Fibroblast of lung (primary cell): ENCODE measurements around the gene SMCHD1. TPM values are rescaled to one million over a fixed set of nuclear protein-coding genes. Genes with fewer than 3 reads are reported as not detected.

Experiments used
- DNase-seq, 2 donors: peaks; one replicate each; pipeline versions ENCODE4 v3.0.0 to v3.0.0-alpha.2; 2010; ENCODE audit warnings: low read depth in 2 of 2
- H2AFZ ChIP-seq: 2 replicates; pipeline ENCODE4 v1.5.1; 2012; ENCODE audit warnings: low read length, control low read depth, inconsistent platforms
- H3K27ac ChIP-seq: 2 replicates; pipeline ENCODE4 v1.5.1; 2011; ENCODE audit warnings: low read length, control low read depth; ENCODE audit not compliant: insufficient read depth
- H3K27me3 ChIP-seq: 2 replicates; pipeline ENCODE4 v1.5.1; 2011; ENCODE audit warnings: mild to moderate bottlenecking, low read length; ENCODE audit not compliant: control insufficient read depth, insufficient read depth
- H3K36me3 ChIP-seq: 2 replicates; pipeline ENCODE4 v1.5.1; 2011; ENCODE audit warnings: low read length; ENCODE audit not compliant: control insufficient read depth, insufficient read depth
- H3K4me1 ChIP-seq: 2 replicates; pipeline ENCODE4 v1.5.1; 2011; ENCODE audit warnings: low read length; ENCODE audit not compliant: control insufficient read depth, insufficient read depth; ENCODE audit errors: extremely low read depth
- H3K4me2 ChIP-seq: 2 replicates; pipeline ENCODE4 v1.5.1; 2011; ENCODE audit warnings: low read length, control low read depth; ENCODE audit not compliant: insufficient read depth; ENCODE audit errors: extremely low read depth
- H3K4me3 ChIP-seq, 4 experiments: fragments of 200-600 bp in 1 of 4; sonication (generic) in 1 of 4; replicated peaks in 1 of 4; 2 replicates each; pipeline ENCODE4 v1.5.1; 2011 to 2016; ENCODE audit warnings: low read length in 4 of 4, low read depth in 3 of 4, mild to moderate bottlenecking in 3 of 4, control low read depth in 2 of 4, inconsistent platforms in 1 of 4, mixed read lengths in 1 of 4; ENCODE audit not compliant: insufficient read depth in 1 of 4; ENCODE audit errors: control extremely low read depth in 1 of 4
- H3K79me2 ChIP-seq: 2 replicates; pipeline ENCODE4 v1.5.1; 2012; ENCODE audit warnings: mild to moderate bottlenecking, low read length, inconsistent platforms; ENCODE audit not compliant: control insufficient read depth, insufficient read depth
- H3K9ac ChIP-seq: 2 replicates; pipeline ENCODE4 v1.5.1; 2011; ENCODE audit warnings: mild to moderate bottlenecking, low read length, control low read depth; ENCODE audit not compliant: insufficient read depth
- H3K9me3 ChIP-seq: 2 replicates; pipeline ENCODE4 v1.5.1; 2012; ENCODE audit warnings: low read depth, low read length; ENCODE audit not compliant: control insufficient read depth, insufficient read depth
- H4K20me1 ChIP-seq: 2 replicates; pipeline ENCODE4 v1.5.1; 2011; ENCODE audit warnings: low read length; ENCODE audit not compliant: control insufficient read depth, insufficient read depth; ENCODE audit errors: extremely low read depth
- CTCF ChIP-seq, 2 donors: IDR thresholded peaks in 1 of 2; conservative IDR thresholded peaks in 1 of 2; 1 replicate in 1 of 2; 2 replicates in 1 of 2; pipeline ENCODE4 v1.5.1; 2011 to 2012; ENCODE audit warnings: low read length in 2 of 2, control low read depth in 1 of 2, inconsistent platforms in 1 of 2, low read depth in 1 of 2, mild to moderate bottlenecking in 1 of 2
- EZH2 ChIP-seq: IDR thresholded peaks from 2 replicates; pipeline ENCODE4 v1.5.1; 2012; ENCODE audit warnings: low read length, control low read depth, mild to moderate bottlenecking; ENCODE audit errors: missing control alignments
- polyA plus RNA-seq, 2 donors: library from polyadenylated mRNA; depleted of rRNA in 1 of 2; stranded (reverse) in 1 of 2; unstranded in 1 of 2; fragments of >200 nt; gene quantifications; 2 replicates each; pipeline ENCODE4 v1.2.1, GENCODE V29; 2011 to 2012; ENCODE audit warnings: missing spikeins in 1 of 2
- total RNA-seq: library from RNA; depleted of rRNA; stranded (reverse); fragments of >200 nt; gene quantifications from 2 replicates; pipeline ENCODE4 v1.2.1, GENCODE V29; 2014

The SMCHD1 gene
- total and polyA plus RNA-seq, 2 donors (not counting 1 experiment from before 2014, with no cell fraction given), result 19.6 to 96.1 TPM

- peaks cover 15% of the 10 kb centered on the region for H3K79me2 ChIP-seq
These were observed 61.9 kb downstream of the SMCHD1 start for GRCh38 chr18:2717407-2717806.

GRCh38 chr18:2719040-2719439, 63.5 kb downstream of the SMCHD1 start:
- no peak for DNase-seq
- Histone ChIP-seq H4K20me1 (no peaks in the 10 kb centered on the region), H3K9ac (no peak overlapping the region), H3K27me3 (no peaks in the 10 kb centered on the region), H3K4me2 (no peak overlapping the region), H3K36me3 (peaks cover 7% of the 10 kb centered on the region), H3K27ac (no peak overlapping the region), H3K9me3 (no peaks in the 10 kb centered on the region), H3K4me1 (no peaks in the 10 kb centered on the region), H3K79me2 (peaks cover 14% of the 10 kb centered on the region), H3K4me3 (no peak overlapping the region), H2AFZ (no peak overlapping the region)
- TF ChIP-seq EZH2 (no peak), CTCF (conservative IDR thresholded peaks at IDR 0.05 in 1 of 2, IDR thresholded peaks at IDR 0.05 in 1 of 2; ENCODE audit: low read depth in 1 of 2, low read length in 2 of 2) (no peak)

More at GRCh38 chr18:2717407-2717806, 61.9 kb downstream of the SMCHD1 start:
- Histone ChIP-seq H2AFZ (no peak overlapping the region), H4K20me1 (no peaks in the 10 kb centered on the region), H3K4me1 (no peaks in the 10 kb centered on the region), H3K9ac (no peak overlapping the region), H3K36me3 (peaks cover 6% of the 10 kb centered on the region), H3K4me2 (no peak overlapping the region), H3K4me3 (no peak overlapping the region), H3K9me3 (no peaks in the 10 kb centered on the region), H3K27me3 (no peaks in the 10 kb centered on the region), H3K27ac (no peak overlapping the region)
- no peak for DNase-seq
- TF ChIP-seq CTCF (conservative IDR thresholded peaks at IDR 0.05 in 1 of 2, IDR thresholded peaks at IDR 0.05 in 1 of 2; ENCODE audit: low read depth in 1 of 2, low read length in 2 of 2) (no peak), EZH2 (no peak)

- H3K79me2 ChIP-seq, result no peaks in the 10 kb centered on the region
- no peak overlapping the region for H3K4me2 ChIP-seq
- H3K27ac ChIP-seq, result no peak overlapping the region
- no peaks in the 10 kb centered on the region for H3K9me3 ChIP-seq
- H4K20me1 ChIP-seq, result no peaks in the 10 kb centered on the region
- no peak for DNase-seq
- no peaks in the 10 kb centered on the region for H3K4me1 ChIP-seq
- H3K4me3 ChIP-seq, result no peak overlapping the region
- peaks cover 4% of the 10 kb centered on the region for H3K36me3 ChIP-seq
- H2AFZ ChIP-seq, result no peak overlapping the region
- no peak overlapping the region for H3K9ac ChIP-seq
- no peaks in the 10 kb centered on the region for H3K27me3 ChIP-seq
- TF ChIP-seq EZH2 (no peak), CTCF (conservative IDR thresholded peaks at IDR 0.05 in 1 of 2, IDR thresholded peaks at IDR 0.05 in 1 of 2; ENCODE audit: low read depth in 1 of 2, low read length in 2 of 2) (no peak)
These were observed 67.7 kb downstream of the SMCHD1 start for GRCh38 chr18:2723207-2723606.
